SU-DHL-6 (cell line): ENCODE results near the gene EXOC6B.

Experiments used
- EZH2phosphoT487 ChIP-seq: fragments of 200-600 bp; sonication (generic), shearing (Covaris generic); conservative IDR thresholded peaks from 2 replicates; pipeline ENCODE4 v1.6.1; 2018; ENCODE audit warnings: mild to moderate bottlenecking, antibody characterized with exemption, low read length, moderate library complexity, mixed read lengths
- TF ChIP-seq, protein P1 (sequence below): fragments of 200-600 bp; sonication (generic); IDR thresholded peaks from one replicate; pipeline ENCODE4 v1.5.1; 2017; ENCODE audit warnings: antibody characterized with exemption, mild to moderate bottlenecking, low read length, moderate library complexity; ENCODE audit not compliant: insufficient read depth, poor library complexity, severe bottlenecking

DNA sequence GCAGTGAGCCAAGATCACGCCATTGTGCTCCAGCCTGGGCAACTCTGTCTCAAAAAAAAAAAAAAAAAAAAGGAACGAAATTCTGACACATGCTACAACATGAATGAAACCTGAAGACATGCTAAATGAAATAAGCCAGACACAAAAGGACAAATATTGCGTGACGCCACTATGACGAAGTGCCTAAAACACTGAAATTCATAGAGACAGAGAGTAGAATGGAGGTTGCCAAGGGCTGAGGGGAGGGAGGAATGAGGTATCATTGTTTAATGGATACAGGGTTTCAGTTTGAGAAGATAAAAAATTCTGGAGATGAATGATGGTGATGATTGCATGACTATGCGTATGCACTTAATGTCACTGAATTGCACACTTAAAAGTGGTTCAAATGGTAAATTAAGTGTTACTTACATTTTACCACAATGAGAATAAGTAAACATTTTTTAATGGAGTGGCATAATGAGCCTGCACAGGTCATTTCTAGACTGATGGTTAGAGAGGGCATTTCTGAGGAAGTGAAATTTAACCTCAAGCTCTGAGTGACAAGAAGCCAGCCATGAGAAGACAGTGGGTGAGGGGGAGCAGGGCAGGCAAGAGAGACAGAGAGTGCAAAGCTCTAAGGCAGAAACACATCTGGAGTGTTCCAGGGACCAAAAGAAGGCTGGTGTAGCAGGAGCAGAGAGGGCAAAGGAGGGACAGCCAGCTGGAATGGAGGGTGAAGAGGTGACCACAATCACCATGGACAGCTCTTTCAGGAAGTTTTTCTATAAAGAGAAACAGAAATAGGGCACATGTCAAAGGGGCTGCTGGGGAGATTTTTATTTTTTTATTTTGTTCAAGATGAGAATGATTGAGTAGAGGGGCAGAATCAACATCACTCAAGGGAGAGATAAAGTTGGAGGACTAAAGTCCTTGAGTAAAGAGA lies 20.6 kb upstream of the EXOC6B start:
- TF ChIP-seq, protein P1, sequence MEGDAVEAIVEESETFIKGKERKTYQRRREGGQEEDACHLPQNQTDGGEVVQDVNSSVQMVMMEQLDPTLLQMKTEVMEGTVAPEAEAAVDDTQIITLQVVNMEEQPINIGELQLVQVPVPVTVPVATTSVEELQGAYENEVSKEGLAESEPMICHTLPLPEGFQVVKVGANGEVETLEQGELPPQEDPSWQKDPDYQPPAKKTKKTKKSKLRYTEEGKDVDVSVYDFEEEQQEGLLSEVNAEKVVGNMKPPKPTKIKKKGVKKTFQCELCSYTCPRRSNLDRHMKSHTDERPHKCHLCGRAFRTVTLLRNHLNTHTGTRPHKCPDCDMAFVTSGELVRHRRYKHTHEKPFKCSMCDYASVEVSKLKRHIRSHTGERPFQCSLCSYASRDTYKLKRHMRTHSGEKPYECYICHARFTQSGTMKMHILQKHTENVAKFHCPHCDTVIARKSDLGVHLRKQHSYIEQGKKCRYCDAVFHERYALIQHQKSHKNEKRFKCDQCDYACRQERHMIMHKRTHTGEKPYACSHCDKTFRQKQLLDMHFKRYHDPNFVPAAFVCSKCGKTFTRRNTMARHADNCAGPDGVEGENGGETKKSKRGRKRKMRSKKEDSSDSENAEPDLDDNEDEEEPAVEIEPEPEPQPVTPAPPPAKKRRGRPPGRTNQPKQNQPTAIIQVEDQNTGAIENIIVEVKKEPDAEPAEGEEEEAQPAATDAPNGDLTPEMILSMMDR, result no peak
- TF ChIP-seq EZH2phosphoT487, result no peak
